GM13976 (cell line): ENCODE data around the gene SH3RF3.

Experiments
- DNase-seq: peaks from one replicate; pipeline ENCODE4 v3.0.0; 2012; ENCODE audit warnings: low spot score
- in situ Hi-C: fragments of 300-500 bp; cut with MboI; formaldehyde crosslinking; loops from one replicate; pipeline ENCODE4 v1.12.0; 2022; ENCODE audit warnings: low sequenced_read_pairs, mixed read lengths, inconsistent platforms; ENCODE audit not compliant: unreplicated experiment
- TF ChIP-seq, protein P1 (sequence below): IDR thresholded peaks from 2 replicates; pipeline ENCODE4 v1.5.1; 2012; ENCODE audit warnings: borderline replicate concordance, mild to moderate bottlenecking; ENCODE audit not compliant: insufficient read depth; ENCODE audit errors: extremely low read depth, missing control alignments, control extremely low read depth

The SH3RF3 gene

DNA sequence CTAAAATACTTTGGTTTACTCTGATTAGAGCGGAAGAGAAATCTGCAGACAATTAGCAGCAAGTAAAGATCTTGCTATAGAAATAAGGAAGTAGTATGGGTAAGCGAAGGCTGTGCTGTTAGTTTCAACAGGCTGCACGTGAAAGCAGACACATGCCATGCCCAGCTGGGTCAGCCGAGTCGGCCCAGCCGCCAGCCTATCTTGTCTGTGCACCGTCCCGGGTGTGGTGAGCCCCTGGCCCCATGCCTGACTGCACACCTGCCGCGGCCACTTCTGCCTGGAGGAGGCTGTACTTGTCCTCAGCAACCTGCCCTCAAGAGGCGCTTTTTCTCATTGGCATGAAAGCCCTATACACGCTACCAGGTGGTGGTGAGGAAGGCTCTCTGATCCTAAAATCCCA is 299.3 kb downstream of the SH3RF3 start:
- in situ Hi-C loops = no loop called here
- no peak for DNase-seq
- TF ChIP-seq, protein P1, sequence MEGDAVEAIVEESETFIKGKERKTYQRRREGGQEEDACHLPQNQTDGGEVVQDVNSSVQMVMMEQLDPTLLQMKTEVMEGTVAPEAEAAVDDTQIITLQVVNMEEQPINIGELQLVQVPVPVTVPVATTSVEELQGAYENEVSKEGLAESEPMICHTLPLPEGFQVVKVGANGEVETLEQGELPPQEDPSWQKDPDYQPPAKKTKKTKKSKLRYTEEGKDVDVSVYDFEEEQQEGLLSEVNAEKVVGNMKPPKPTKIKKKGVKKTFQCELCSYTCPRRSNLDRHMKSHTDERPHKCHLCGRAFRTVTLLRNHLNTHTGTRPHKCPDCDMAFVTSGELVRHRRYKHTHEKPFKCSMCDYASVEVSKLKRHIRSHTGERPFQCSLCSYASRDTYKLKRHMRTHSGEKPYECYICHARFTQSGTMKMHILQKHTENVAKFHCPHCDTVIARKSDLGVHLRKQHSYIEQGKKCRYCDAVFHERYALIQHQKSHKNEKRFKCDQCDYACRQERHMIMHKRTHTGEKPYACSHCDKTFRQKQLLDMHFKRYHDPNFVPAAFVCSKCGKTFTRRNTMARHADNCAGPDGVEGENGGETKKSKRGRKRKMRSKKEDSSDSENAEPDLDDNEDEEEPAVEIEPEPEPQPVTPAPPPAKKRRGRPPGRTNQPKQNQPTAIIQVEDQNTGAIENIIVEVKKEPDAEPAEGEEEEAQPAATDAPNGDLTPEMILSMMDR = no peak

DNA sequence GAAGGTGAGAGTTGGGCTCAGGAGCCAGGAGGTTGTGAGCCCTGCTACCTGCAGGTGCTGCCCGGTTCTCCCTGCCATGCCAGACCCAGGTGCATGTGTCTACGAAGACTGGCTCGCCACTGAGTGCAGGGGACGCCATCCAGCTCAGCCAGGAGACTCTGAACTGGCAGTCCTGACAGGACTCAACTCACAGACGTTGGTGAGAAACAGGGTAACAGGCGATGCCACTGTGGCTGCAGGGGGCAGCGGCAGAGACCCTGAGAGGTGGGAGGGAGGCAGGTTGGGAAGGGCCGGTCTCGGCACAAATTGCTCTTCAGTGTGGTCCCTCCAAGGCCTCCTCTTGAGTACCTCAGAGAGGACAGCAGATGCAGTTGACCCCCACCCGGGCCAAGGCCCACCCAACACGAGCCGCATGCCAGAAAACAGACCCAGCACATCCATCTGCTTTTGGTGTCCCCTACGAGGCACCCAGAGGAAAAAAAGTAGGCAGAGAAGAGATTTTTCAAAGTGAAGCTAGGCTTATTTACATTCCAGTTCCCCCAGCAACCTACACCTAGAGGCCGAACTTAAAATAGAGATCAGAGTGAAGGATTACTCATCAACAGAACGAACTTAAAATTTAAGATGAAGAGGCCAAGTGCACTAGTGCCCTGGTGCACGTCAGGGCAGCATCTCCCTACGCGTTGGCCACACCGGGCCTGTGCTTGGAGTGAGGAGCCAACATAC is 300.0 kb downstream of the SH3RF3 start:
- DNase-seq = no peak
- TF ChIP-seq, protein P1 = no peak
- in situ Hi-C loops = no loop called here

- TF ChIP-seq, protein P1 = no peak
- DNase-seq = no peak
- in situ Hi-C loops = no loop called here
These were observed 300.7 kb downstream of the SH3RF3 start for GRCh38 chr2:109429567-109430328.

DNA sequence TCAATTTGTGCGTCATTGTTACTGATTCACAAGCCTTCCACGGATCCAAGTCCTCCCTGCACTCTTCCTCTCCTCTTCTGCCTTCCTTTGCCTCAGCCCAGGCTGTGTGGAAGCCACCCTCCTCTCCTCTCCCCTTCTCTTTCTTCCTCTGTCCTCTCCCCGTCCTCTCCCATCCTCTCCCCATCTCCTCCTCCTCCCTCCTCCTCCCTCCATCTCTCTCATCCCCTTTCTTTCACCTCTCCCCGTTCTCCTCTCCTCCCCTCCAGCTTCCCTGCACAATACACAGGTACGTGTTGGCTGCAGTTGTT is 301.3 kb downstream of the SH3RF3 start:
- TF ChIP-seq, protein P1 = no peak
- in situ Hi-C loops = no loop called here
- DNase-seq = no peak

DNA sequence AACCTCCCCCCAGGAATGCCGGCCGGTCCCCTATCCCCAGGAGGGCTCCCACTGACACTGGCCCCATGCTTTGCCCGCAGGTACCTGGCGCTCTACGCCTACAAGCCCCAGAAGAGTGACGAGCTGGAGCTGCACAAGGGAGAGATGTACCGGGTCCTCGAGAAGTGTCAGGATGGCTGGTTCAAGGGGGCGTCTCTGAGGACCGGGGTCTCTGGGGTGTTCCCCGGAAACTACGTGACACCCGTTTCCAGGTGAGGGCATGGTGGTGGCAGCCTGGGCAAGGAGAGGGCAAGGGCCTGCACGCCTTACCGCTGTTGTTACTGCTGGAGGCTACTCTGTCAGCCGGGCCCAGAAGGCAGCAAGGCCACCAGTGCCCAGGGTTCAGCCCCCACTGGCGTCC is 303.4 kb downstream of the SH3RF3 start:
- TF ChIP-seq, protein P1 = no peak
- in situ Hi-C loops = no loop called here

GRCh38 chr2:109433486-109433885 is 304.5 kb downstream of the SH3RF3 start:
- no peak for DNase-seq
- in situ Hi-C loops = no loop called here
- TF ChIP-seq, protein P1 = no peak

More for the DNA sequence above, 303.4 kb downstream of the SH3RF3 start:
- DNase-seq = no peak
